ENCODE results near the gene NDUFV3. TPM values are rescaled to one million over a fixed set of nuclear protein-coding genes. Genes with fewer than 3 reads are reported as not detected.
A peak's percentile ranks its signal among the peaks of the same experiment; 100 is the strongest.
"Not testable (repeated sequence)": the region's sequence is repeated elsewhere in the genome, so short reads cannot be mapped to it uniquely, and the experiment has no call there.

Gene NDUFV3
- polyA plus RNA-seq, 1 donor (not counting 4 experiments of a cell fraction or from before 2014, with no cell fraction given), result 28.9 TPM

GRCh38 chr21:42905195-42905594 lies 12.1 kb downstream of the NDUFV3 start:
- H3K4me3 ChIP-seq (ENCODE audit: control insufficient read depth in 2 of 3, extremely low read depth in 1 of 3, insufficient read depth in 2 of 3, low read depth in 1 of 3, low read length in 3 of 3), result no peak overlapping the region
- H4K20me1 ChIP-seq (ENCODE audit: control insufficient read depth, extremely low read depth, insufficient read depth, low read length), result peaks cover 3% of the 10 kb centered on the region
- no peak overlapping the region for H2AFZ ChIP-seq (ENCODE audit: control insufficient read depth, low read length)
- no peak overlapping the region for H3K27ac ChIP-seq (ENCODE audit: control insufficient read depth, insufficient read depth, low read length)
- H3K36me3 ChIP-seq (ENCODE audit: control insufficient read depth in 2 of 2, extremely low read depth in 1 of 2, insufficient read depth in 2 of 2, low read length in 2 of 2), result peaks cover 26 to 46% of the 10 kb centered on the region in 2 experiments
- no peaks in the 10 kb centered on the region for H3K4me1 ChIP-seq (ENCODE audit: control insufficient read depth, extremely low read depth, insufficient read depth, low read length)
- no peaks in the 10 kb centered on the region for H3K27me3 ChIP-seq (ENCODE audit: control insufficient read depth, extremely low read depth, insufficient read depth, low read length)
- H3K9me3 ChIP-seq (ENCODE audit: control insufficient read depth, low read depth, low read length), result no peaks in the 10 kb centered on the region
- dilution Hi-C loops (cut with MboI; ENCODE audit: extremely low pct_ligation_motif_present, low sequenced_read_pairs), result no loop called here
- no peak for FAIRE-seq
- no peak for DNase-seq (ENCODE audit: low read depth, low spot score)
- TF ChIP-seq CTCF (optimal IDR thresholded peaks at IDR 0.05 in 1 of 3, IDR thresholded peaks at IDR 0.05 in 1 of 3, conservative IDR thresholded peaks at IDR 0.05 in 1 of 3; ENCODE audit: extremely low read depth in 1 of 3, insufficient read depth in 2 of 3, low read length in 3 of 3) (no peak), EZH2 (IDR thresholded peaks at IDR 0.05; ENCODE audit: low read length) (no peak)
- H3K9ac ChIP-seq (ENCODE audit: control insufficient read depth, extremely low read depth, insufficient read depth, low read length), result no peak overlapping the region
- H3K4me2 ChIP-seq (ENCODE audit: control insufficient read depth, extremely low read depth, insufficient read depth, low read depth, low read length), result no peak overlapping the region
- H3K9me1 ChIP-seq (ENCODE audit: control insufficient read depth, extremely low read depth, insufficient read depth, low read length), result no peaks in the 10 kb centered on the region
- peaks cover 28% of the 10 kb centered on the region for H3K79me2 ChIP-seq (ENCODE audit: control insufficient read depth, insufficient read depth, low read length)

GRCh38 chr21:42906233-42906632 lies 13.1 kb downstream of the NDUFV3 start:
- Histone ChIP-seq H3K27me3 (ENCODE audit: control insufficient read depth, extremely low read depth, insufficient read depth, low read length) (no peaks in the 10 kb centered on the region), H4K20me1 (ENCODE audit: control insufficient read depth, extremely low read depth, insufficient read depth, low read length) (peaks cover 3% of the 10 kb centered on the region), H3K4me2 (ENCODE audit: control insufficient read depth, extremely low read depth, insufficient read depth, low read depth, low read length) (no peak overlapping the region), H3K27ac (ENCODE audit: control insufficient read depth, insufficient read depth, low read length) (no peak overlapping the region), H3K4me1 (ENCODE audit: control insufficient read depth, extremely low read depth, insufficient read depth, low read length) (peaks cover under 1% of the 10 kb centered on the region), H3K79me2 (ENCODE audit: control insufficient read depth, insufficient read depth, low read length) (peaks cover 21% of the 10 kb centered on the region), H3K9ac (ENCODE audit: control insufficient read depth, extremely low read depth, insufficient read depth, low read length) (no peak overlapping the region), H3K9me3 (ENCODE audit: control insufficient read depth, low read depth, low read length) (no peaks in the 10 kb centered on the region), H3K36me3 (ENCODE audit: control insufficient read depth in 2 of 2, extremely low read depth in 1 of 2, insufficient read depth in 2 of 2, low read length in 2 of 2) (peaks cover 23 to 47% of the 10 kb centered on the region in 2 experiments), H2AFZ (ENCODE audit: control insufficient read depth, low read length) (no peak overlapping the region), H3K4me3 (ENCODE audit: control insufficient read depth in 2 of 3, extremely low read depth in 1 of 3, insufficient read depth in 2 of 3, low read depth in 1 of 3, low read length in 3 of 3) (no peak overlapping the region), H3K9me1 (ENCODE audit: control insufficient read depth, extremely low read depth, insufficient read depth, low read length) (no peaks in the 10 kb centered on the region)
- FAIRE-seq, result no peak
- dilution Hi-C loops (cut with MboI; ENCODE audit: extremely low pct_ligation_motif_present, low sequenced_read_pairs), result no loop called here
- TF ChIP-seq CTCF (optimal IDR thresholded peaks at IDR 0.05 in 1 of 3, IDR thresholded peaks at IDR 0.05 in 1 of 3, conservative IDR thresholded peaks at IDR 0.05 in 1 of 3; ENCODE audit: extremely low read depth in 1 of 3, insufficient read depth in 2 of 3, low read length in 3 of 3) (no peak), EZH2 (IDR thresholded peaks at IDR 0.05; ENCODE audit: low read length) (no peak)
- DNase-seq (ENCODE audit: low read depth, low spot score), result no peak

- H4K20me1 ChIP-seq (ENCODE audit: control insufficient read depth, extremely low read depth, insufficient read depth, low read length); H3K27me3 ChIP-seq (ENCODE audit: control insufficient read depth, extremely low read depth, insufficient read depth, low read length); H3K27ac ChIP-seq (ENCODE audit: control insufficient read depth, insufficient read depth, low read length); H3K9ac ChIP-seq (ENCODE audit: control insufficient read depth, extremely low read depth, insufficient read depth, low read length); H3K9me1 ChIP-seq (ENCODE audit: control insufficient read depth, extremely low read depth, insufficient read depth, low read length); dilution Hi-C loops (cut with MboI; ENCODE audit: extremely low pct_ligation_motif_present, low sequenced_read_pairs); DNase-seq (ENCODE audit: low read depth, low spot score); H2AFZ ChIP-seq (ENCODE audit: control insufficient read depth, low read length); H3K9me3 ChIP-seq (ENCODE audit: control insufficient read depth, low read depth, low read length); H3K4me2 ChIP-seq (ENCODE audit: control insufficient read depth, extremely low read depth, insufficient read depth, low read depth, low read length); FAIRE-seq; H3K4me3 ChIP-seq (ENCODE audit: control insufficient read depth in 2 of 3, extremely low read depth in 1 of 3, insufficient read depth in 2 of 3, low read depth in 1 of 3, low read length in 3 of 3); H3K4me1 ChIP-seq (ENCODE audit: control insufficient read depth, extremely low read depth, insufficient read depth, low read length): not testable (repeated sequence)
- H3K79me2 ChIP-seq (ENCODE audit: control insufficient read depth, insufficient read depth, low read length), result peaks cover 15% of the 10 kb centered on the region
- H3K36me3 ChIP-seq (ENCODE audit: control insufficient read depth in 2 of 2, extremely low read depth in 1 of 2, insufficient read depth in 2 of 2, low read length in 2 of 2), result peaks cover 20 to 42% of the 10 kb centered on the region in 2 experiments
These were observed 15.4 kb downstream of the NDUFV3 start for GRCh38 chr21:42908484-42908883.

- H3K4me3 ChIP-seq (ENCODE audit: control insufficient read depth in 2 of 3, extremely low read depth in 1 of 3, insufficient read depth in 2 of 3, low read depth in 1 of 3, low read length in 3 of 3); H4K20me1 ChIP-seq (ENCODE audit: control insufficient read depth, extremely low read depth, insufficient read depth, low read length); DNase-seq (ENCODE audit: low read depth, low spot score); H3K79me2 ChIP-seq (ENCODE audit: control insufficient read depth, insufficient read depth, low read length); H3K4me1 ChIP-seq (ENCODE audit: control insufficient read depth, extremely low read depth, insufficient read depth, low read length); H3K27me3 ChIP-seq (ENCODE audit: control insufficient read depth, extremely low read depth, insufficient read depth, low read length); H2AFZ ChIP-seq (ENCODE audit: control insufficient read depth, low read length); H3K4me2 ChIP-seq (ENCODE audit: control insufficient read depth, extremely low read depth, insufficient read depth, low read depth, low read length); H3K9ac ChIP-seq (ENCODE audit: control insufficient read depth, extremely low read depth, insufficient read depth, low read length); FAIRE-seq; dilution Hi-C loops (cut with MboI; ENCODE audit: extremely low pct_ligation_motif_present, low sequenced_read_pairs); H3K9me3 ChIP-seq (ENCODE audit: control insufficient read depth, low read depth, low read length); H3K9me1 ChIP-seq (ENCODE audit: control insufficient read depth, extremely low read depth, insufficient read depth, low read length): not testable (repeated sequence)
- Histone ChIP-seq H3K36me3 (ENCODE audit: control insufficient read depth in 2 of 2, extremely low read depth in 1 of 2, insufficient read depth in 2 of 2, low read length in 2 of 2) (peaks cover 10 to 22% of the 10 kb centered on the region in 2 experiments), H3K27ac (ENCODE audit: control insufficient read depth, insufficient read depth, low read length) (peak overlapping the region; percentile 52)
These were observed 18.8 kb downstream of the NDUFV3 start for GRCh38 chr21:42911920-42912319.
